Esophagus squamous epithelium (tissue), 5 donors: ENCODE results near the gene PRSS48. TPM values are rescaled to one million over a fixed set of nuclear protein-coding genes. Genes with fewer than 3 reads are reported as not detected.

Experiments used
- DNase-seq: peaks from one replicate; lab custom pipeline; 2025; lab: John Stamatoyannopoulos, UW
- H3K27ac ChIP-seq, 4 donors: fragments of 200-600 bp; sonication (generic); one replicate each; pipeline ENCODE4 v1.5.1; 2016 to 2019; ENCODE audit warnings: mild to moderate bottlenecking in 1 of 4
- H3K27me3 ChIP-seq, 4 donors: fragments of 200-600 bp; sonication (generic); 1 replicate in 3 of 4; 2 replicates in 1 of 4; pipeline versions ENCODE4 v1.5.1 to v1.6.0; 2017 to 2021; ENCODE audit warnings: antibody characterized with exemption in 1 of 4
- H3K36me3 ChIP-seq, 3 donors: fragments of 200-600 bp; sonication (generic); one replicate each; pipeline ENCODE4 v1.5.1; 2016 to 2019
- H3K4me1 ChIP-seq, 3 donors: fragments of 200-600 bp; sonication (generic); one replicate each; pipeline ENCODE4 v1.5.1; 2017 to 2019
- H3K4me3 ChIP-seq, 4 donors: fragments of 200-600 bp; sonication (generic); 1 replicate in 3 of 4; 2 replicates in 1 of 4; pipeline ENCODE4 v1.5.1; 2016 to 2019; ENCODE audit warnings: mild to moderate bottlenecking in 2 of 4, moderate library complexity in 1 of 4
- H3K9me3 ChIP-seq, 3 donors: fragments of 200-600 bp; sonication (generic); one replicate each; pipeline ENCODE4 v1.5.1; 2016 to 2019
- POLR2A ChIP-seq, 4 donors: fragments of 450-650 bp; IDR thresholded peaks; one replicate each; pipeline ENCODE4 v1.6.1; 2017; ENCODE audit warnings: antibody characterized with exemption in 4 of 4, mild to moderate bottlenecking in 4 of 4, moderate library complexity in 3 of 4
- WGBS, 2 donors: methylation state at CpG; one replicate each; pipeline ENCODE4 v1.1.5; 2018; 5-methylcytosine and 5-hydroxymethylcytosine counted together
- intact Hi-C: fragments of 100-400 bp; cut with DNase I; formaldehyde crosslinking; loops from one replicate; pipeline ENCODE4 v1.15.0; 2022
- total RNA-seq, 4 donors: library from RNA; depleted of rRNA; stranded (reverse); fragments of >200 nt; gene quantifications; one replicate each; pipeline ENCODE4 v1.1.0, GENCODE V29; 2016
- TF ChIP-seq, protein P1 (sequence below), 6 experiments: fragments of 450-650 bp in 4 of 6; fragments of 200-600 bp in 2 of 6; sonication (generic) in 2 of 6; IDR thresholded peaks; one replicate each; pipeline ENCODE4 v1.5.1; 2016 to 2019; ENCODE audit warnings: antibody characterized with exemption in 6 of 6, mild to moderate bottlenecking in 4 of 6, moderate library complexity in 4 of 6
- donor health status: DM: yes; HTN: yes; CAD: no.

PRSS48 gene
- total RNA-seq, 4 donors from 2014 or later, result not detected

DNA sequence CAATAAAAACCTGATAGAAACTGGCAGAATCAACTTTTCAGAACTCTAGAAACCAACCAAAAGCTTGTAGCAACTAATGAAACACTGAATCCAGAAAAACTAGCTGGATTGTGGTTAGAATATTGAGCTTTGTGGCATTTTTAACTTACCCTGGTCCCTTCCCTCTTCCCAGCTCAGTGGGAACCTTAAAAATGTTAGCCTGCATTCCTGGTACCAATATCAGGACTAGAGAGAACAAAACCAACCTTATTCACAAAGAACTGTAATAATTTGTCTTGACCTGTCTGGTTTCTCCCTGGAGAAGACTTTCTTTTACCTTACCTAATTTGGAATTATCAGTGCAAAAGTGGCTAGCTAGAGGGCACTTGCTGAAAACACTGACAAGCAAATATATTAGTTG is 27.3 kb downstream of the PRSS48 start:
- no peak for TF ChIP-seq POLR2A (IDR thresholded peaks at IDR 0.05)
- TF ChIP-seq, protein P1, sequence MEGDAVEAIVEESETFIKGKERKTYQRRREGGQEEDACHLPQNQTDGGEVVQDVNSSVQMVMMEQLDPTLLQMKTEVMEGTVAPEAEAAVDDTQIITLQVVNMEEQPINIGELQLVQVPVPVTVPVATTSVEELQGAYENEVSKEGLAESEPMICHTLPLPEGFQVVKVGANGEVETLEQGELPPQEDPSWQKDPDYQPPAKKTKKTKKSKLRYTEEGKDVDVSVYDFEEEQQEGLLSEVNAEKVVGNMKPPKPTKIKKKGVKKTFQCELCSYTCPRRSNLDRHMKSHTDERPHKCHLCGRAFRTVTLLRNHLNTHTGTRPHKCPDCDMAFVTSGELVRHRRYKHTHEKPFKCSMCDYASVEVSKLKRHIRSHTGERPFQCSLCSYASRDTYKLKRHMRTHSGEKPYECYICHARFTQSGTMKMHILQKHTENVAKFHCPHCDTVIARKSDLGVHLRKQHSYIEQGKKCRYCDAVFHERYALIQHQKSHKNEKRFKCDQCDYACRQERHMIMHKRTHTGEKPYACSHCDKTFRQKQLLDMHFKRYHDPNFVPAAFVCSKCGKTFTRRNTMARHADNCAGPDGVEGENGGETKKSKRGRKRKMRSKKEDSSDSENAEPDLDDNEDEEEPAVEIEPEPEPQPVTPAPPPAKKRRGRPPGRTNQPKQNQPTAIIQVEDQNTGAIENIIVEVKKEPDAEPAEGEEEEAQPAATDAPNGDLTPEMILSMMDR (IDR thresholded peaks at IDR 0.05), result no peak
- peaks cover 0 to 11% (median 0%) of the 10 kb centered on the region in 3 donors for H3K36me3 ChIP-seq
- no peaks in the 10 kb centered on the region for H3K9me3 ChIP-seq

DNA sequence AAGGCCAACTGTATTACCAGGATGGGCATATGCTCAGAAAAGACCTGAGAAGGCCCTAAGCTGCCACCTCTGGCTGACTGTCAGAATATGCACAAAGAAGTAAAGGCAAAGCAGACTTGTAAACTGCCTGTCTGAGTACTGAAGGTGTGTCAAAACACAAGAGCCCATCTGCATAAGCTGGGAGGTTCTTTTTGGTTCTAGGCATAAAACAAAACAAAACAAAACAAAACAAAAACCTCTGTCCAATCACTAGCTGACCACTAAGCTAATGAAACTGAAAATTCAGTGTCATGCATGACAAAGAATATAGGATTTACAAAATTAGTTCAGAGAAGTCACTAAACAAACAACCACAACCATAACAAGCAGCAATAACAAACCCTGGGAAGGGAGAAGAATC is 27.8 kb downstream of the PRSS48 start:
- peaks cover 0 to 26% (median 4%) of the 10 kb centered on the region in 3 donors for H3K4me1 ChIP-seq
- intact Hi-C loops, result no loop called here
- TF ChIP-seq, protein P1 (IDR thresholded peaks at IDR 0.05), result no peak
- TF ChIP-seq POLR2A (IDR thresholded peaks at IDR 0.05), result no peak
- no peak overlapping the region for H3K27ac ChIP-seq
- H3K27me3 ChIP-seq, result no peaks in the 10 kb centered on the region
- no peak for DNase-seq
- no peak overlapping the region for H3K4me3 ChIP-seq
- H3K9me3 ChIP-seq, result no peaks in the 10 kb centered on the region
- peaks cover 0 to 11% (median 0%) of the 10 kb centered on the region in 3 donors for H3K36me3 ChIP-seq

More for the DNA sequence above, 27.3 kb downstream of the PRSS48 start:
- Histone ChIP-seq H3K27ac (no peak overlapping the region), H3K27me3 (no peaks in the 10 kb centered on the region), H3K4me1 (peaks cover 0 to 26% (median 4%) of the 10 kb centered on the region in 3 donors), H3K4me3 (no peak overlapping the region)
- intact Hi-C loops, result no loop called here
- no peak for DNase-seq

DNA sequence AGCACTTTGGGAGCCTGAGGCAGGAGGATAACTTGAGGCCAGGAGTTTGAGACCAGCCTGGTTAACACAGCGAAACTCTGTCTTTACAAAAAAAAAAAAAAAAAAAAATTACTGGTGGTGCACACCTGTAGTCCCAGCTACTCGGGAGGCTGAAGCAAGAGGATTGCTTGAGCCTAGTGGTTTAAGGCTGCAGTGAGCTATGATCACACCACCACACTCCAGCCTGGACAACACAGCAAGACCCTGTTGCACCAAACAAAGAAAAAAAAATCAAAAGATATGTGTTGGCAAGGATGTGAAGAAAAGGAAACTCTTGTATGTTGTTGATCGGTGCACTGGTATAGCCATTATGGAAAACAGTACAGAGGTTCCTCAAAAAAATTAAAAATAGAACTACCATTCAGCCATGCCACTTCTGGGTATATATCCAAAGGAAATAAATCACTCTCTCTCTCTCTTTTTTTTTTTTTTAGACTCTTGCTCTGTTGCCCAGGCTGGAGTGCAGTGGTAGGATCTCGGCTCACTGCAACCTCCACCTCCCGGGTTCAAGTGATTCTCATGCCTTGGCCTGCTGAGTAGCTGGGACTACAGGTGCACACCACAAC is 33.3 kb downstream of the PRSS48 start:
- Histone ChIP-seq H3K27ac (no peak overlapping the region), H3K36me3 (peaks cover 0 to 11% (median 0%) of the 10 kb centered on the region in 3 donors), H3K27me3 (no peaks in the 10 kb centered on the region), H3K9me3 (no peaks in the 10 kb centered on the region), H3K4me3 (no peak overlapping the region), H3K4me1 (peaks cover 0 to 12% (median 9%) of the 10 kb centered on the region in 3 donors)
- intact Hi-C loops, result no loop called here
- no peak for DNase-seq
- whole genome bisulfite sequencing, 2 donors, result 94 to 95% methylated on average over 5 of the region's 5 CpGs
- no peak for TF ChIP-seq POLR2A (IDR thresholded peaks at IDR 0.05)
- TF ChIP-seq, protein P1 (IDR thresholded peaks at IDR 0.05), result no peak

DNA sequence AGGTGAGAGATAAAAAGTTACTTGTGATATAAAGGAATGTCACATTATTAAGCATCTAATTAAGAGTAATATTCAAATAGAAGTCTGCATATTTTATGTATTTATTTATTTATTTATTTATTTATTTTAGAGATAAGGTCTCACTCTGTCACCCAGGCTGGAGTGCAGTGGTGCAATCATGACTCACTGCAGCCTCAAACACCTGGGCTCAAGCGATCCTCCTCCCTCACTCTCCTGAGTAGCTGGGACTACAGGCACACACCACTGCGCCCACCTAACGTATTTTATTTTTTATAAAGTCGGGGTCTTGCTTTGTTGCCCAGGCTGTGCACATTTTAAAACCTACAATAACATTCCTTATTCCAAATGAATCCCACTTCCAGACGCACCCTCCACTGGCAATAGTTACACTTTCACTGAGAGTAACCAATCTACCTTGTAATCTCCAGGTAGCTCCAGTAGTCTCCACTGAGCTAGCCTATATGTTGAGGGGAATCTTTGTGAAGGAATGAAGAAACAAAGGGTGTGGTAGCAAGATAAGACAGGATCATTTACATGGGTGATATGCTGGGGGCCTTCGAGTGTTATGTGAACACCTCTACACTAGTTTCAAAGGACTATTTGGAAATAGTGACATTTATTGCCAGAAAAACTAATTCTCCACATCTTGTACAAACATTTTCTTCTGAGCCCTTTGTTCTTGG is 36.5 kb downstream of the PRSS48 start:
- Histone ChIP-seq H3K4me1 (peaks cover 0 to 38% (median 18%) of the 10 kb centered on the region in 3 donors), H3K27me3 (no peaks in the 10 kb centered on the region), H3K4me3 (no peak overlapping the region), H3K36me3 (peaks cover 0 to 6% (median 0%) of the 10 kb centered on the region in 3 donors), H3K9me3 (no peaks in the 10 kb centered on the region), H3K27ac (no peak overlapping the region)
- 81 to 84% methylated on average over 6 of the region's 6 CpGs for WGBS, 2 donors
- DNase-seq, result no peak
- intact Hi-C loops, result no loop called here
- TF ChIP-seq, protein P1 (IDR thresholded peaks at IDR 0.05), result no peak
- no peak for TF ChIP-seq POLR2A (IDR thresholded peaks at IDR 0.05)

DNA sequence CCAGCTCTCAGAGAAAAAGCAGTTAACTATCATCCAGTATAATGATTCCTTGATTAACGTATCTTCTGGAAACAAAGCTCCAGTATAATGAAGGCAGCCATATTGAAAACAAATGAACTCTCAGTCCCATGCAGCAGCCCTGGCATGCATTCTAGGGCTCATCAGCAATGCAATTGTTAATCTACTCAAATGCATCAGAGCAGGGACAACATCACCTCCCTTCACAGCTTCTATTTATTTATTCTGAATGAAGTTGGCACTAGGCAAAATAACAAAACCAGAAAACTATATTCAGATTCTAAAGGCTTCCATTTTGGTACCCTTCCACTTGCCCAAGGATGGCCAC is 37.0 kb downstream of the PRSS48 start:
- Histone ChIP-seq H3K27ac (no peak overlapping the region), H3K36me3 (peaks cover 0 to 1% (median 0%) of the 10 kb centered on the region in 3 donors), H3K4me1 (peaks cover 0 to 41% (median 18%) of the 10 kb centered on the region in 3 donors), H3K27me3 (no peaks in the 10 kb centered on the region), H3K9me3 (no peaks in the 10 kb centered on the region), H3K4me3 (no peak overlapping the region)
- intact Hi-C loops, result no loop called here
- no peak for DNase-seq
- WGBS, 2 donors, result 83 to 89% methylated on average over 1 of the region's 1 CpG
- TF ChIP-seq POLR2A (IDR thresholded peaks at IDR 0.05), result no peak
- TF ChIP-seq, protein P1 (IDR thresholded peaks at IDR 0.05), result no peak
